Measurements from ENCODE around the gene GALNTL6. TPM values are rescaled to one million over a fixed set of nuclear protein-coding genes. Genes with fewer than 3 reads are reported as not detected.
"Not testable (repeated sequence)": the region's sequence is repeated elsewhere in the genome, so short reads cannot be mapped to it uniquely, and the experiment has no call there.

GALNTL6 gene
- total RNA-seq, 2 donors from 2014 or later = not detected

DNA sequence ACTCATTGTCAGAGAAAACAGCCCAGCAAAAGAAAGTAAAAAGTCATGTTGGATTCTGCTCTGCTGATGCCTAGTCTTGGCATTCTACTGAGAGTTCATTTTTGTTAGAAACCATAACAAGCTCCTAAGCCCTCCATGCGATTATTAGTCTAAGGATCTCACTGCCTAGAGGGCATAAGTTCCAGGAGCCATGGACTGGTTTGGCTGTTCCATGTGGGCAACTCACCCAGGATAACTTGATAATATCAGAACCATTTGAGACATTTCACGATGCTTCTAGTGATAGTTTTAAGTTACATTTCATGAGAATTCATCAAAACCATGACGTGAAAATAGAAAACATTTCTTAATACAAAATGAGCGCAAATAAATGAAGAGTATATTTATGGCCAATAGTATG, 978.6 kb downstream of the GALNTL6 start:
- H3K4me3 Mint-ChIP-seq = no peak overlapping the region
- H3K27me3 Mint-ChIP-seq (ENCODE audit: low read depth) = no peaks in the 10 kb centered on the region
- DNase-seq (no peak), ATAC-seq (replicated peaks in 1 of 2) (no peak)
- H3K36me3 Mint-ChIP-seq (ENCODE audit: insufficient read depth in 2 of 2) = no peaks in the 10 kb centered on the region
- H3K4me1 Mint-ChIP-seq (ENCODE audit: low read depth) = no peaks in the 10 kb centered on the region
- H3K9me3 Mint-ChIP-seq = peaks cover 0 to 2% of the 10 kb centered on the region in 2 donors
- no peak overlapping the region for H3K27ac Mint-ChIP-seq

DNA sequence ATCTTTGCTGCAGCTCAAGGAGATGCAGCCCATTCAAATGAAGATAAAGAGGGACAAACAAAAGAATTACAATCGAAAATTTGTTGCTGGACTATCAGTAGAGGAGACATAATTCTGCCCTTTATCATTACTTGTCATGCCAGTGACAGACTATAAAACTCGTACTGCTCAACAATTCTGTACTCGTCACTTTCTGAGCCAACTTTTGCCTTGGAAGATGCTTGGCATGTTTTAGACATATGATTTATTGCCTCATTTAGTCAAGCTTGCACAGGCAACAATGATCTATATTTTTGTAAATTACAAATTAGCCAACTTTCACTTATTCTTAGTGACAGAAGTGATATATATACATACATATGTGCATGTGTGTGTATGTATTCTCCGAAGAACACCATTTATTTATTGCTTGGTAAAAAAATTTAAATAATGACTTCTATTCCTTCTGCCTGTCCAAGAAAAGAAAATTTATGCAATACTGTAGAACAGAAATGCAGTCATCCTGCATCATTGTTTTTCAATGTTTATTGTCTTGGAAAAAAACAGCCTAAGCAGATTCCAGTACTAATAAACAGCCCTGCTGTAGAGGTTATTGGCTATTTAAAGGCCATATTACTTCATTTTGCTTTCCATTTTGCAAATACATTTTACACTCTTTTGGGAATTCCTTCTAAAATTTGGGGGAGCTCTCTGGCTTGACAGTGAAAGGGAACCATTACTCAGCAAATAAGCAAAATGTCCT, 980.5 kb downstream of the GALNTL6 start:
- no peaks in the 10 kb centered on the region for H3K4me1 Mint-ChIP-seq (ENCODE audit: low read depth)
- no peak for DNase-seq
- H3K9me3 Mint-ChIP-seq = peaks cover 0 to 2% of the 10 kb centered on the region in 2 donors

DNA sequence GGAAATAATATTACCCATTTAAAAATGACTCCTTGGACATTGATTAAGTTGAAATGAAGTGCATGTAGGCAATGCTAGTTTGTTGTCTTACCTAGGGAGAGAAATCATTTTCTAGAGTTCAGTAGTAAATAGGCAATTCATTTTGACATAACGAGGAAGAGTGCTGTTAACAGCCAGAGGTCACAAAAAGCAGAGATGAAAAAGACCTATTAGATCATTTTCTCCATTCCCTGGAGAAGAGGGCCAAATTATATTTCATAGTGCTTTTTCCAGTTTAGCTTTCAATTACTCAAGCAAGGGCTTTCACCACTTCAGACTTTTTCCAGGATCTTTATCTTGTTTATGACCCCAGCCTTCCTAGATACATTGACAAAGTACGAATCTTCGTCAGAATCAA, 981.1 kb downstream of the GALNTL6 start:
- no peak for ATAC-seq (replicated peaks in 1 of 2)
- DNase-seq = no peak
- Mint-ChIP-seq H3K27me3 (ENCODE audit: low read depth) (no peaks in the 10 kb centered on the region), H3K36me3 (ENCODE audit: insufficient read depth in 2 of 2) (no peaks in the 10 kb centered on the region), H3K4me1 (ENCODE audit: low read depth) (no peaks in the 10 kb centered on the region), H3K9me3 (peaks cover 0 to 2% of the 10 kb centered on the region in 2 donors), H3K27ac (no peak overlapping the region), H3K4me3 (no peak overlapping the region)

More for the DNA sequence above, 980.5 kb downstream of the GALNTL6 start:
- no peaks in the 10 kb centered on the region for H3K36me3 Mint-ChIP-seq (ENCODE audit: insufficient read depth in 2 of 2)
- ATAC-seq (replicated peaks in 1 of 2) = no peak
- H3K27me3 Mint-ChIP-seq (ENCODE audit: low read depth) = no peaks in the 10 kb centered on the region
- H3K27ac Mint-ChIP-seq = no peak overlapping the region
- H3K4me3 Mint-ChIP-seq = no peak overlapping the region

DNA sequence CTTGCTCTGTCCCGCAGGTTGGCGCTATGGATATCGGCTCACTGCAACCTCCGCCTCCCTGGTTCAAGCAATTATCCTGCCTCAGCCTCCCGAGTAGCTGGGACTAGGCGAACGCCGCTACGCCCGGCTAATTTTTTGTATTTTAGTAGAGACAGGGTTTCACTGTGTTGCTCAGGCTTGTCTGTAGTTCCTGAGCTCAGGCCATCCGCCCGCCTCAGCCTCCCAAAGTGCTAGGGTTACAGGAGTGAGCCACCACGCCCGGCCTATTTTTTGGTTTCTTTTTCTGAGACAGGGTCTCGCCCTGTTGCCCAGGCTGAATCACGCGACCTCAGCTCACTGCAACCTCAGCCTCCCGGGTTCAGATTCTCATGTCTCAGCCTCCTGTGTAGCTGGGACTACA, 984.1 kb downstream of the GALNTL6 start:
- H3K27me3 Mint-ChIP-seq (ENCODE audit: low read depth); H3K4me3 Mint-ChIP-seq; H3K4me1 Mint-ChIP-seq (ENCODE audit: low read depth); H3K36me3 Mint-ChIP-seq (ENCODE audit: insufficient read depth in 2 of 2); H3K9me3 Mint-ChIP-seq; DNase-seq; H3K27ac Mint-ChIP-seq; ATAC-seq (replicated peaks in 1 of 2): not testable (repeated sequence)

DNA sequence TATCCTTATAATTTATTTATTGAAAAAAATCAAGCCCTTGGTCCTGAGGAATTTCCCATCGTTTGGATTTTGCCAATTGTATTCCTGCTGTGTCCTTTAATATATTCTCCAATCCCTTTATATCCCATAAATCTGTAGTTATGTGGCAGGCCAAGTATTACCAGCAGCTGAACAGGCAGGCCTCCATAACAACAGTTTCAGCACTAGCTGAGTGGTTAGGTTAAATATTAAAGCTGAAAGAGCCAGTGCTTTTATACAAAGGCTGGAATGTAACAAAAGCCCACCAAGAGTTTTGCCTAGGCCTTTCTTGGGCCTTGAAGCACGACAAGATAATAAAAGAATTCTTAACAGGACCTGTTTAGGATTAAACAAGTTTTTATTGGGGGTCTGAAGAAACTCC, 988.8 kb downstream of the GALNTL6 start:
- no peak for ATAC-seq (replicated peaks in 1 of 2)
- H3K4me3 Mint-ChIP-seq = no peak overlapping the region
- no peaks in the 10 kb centered on the region for H3K36me3 Mint-ChIP-seq (ENCODE audit: insufficient read depth in 2 of 2)
- H3K9me3 Mint-ChIP-seq = no peaks in the 10 kb centered on the region
- DNase-seq = no peak
- H3K4me1 Mint-ChIP-seq (ENCODE audit: low read depth) = no peaks in the 10 kb centered on the region
- H3K27ac Mint-ChIP-seq = no peak overlapping the region
- H3K27me3 Mint-ChIP-seq (ENCODE audit: low read depth) = no peaks in the 10 kb centered on the region

DNA sequence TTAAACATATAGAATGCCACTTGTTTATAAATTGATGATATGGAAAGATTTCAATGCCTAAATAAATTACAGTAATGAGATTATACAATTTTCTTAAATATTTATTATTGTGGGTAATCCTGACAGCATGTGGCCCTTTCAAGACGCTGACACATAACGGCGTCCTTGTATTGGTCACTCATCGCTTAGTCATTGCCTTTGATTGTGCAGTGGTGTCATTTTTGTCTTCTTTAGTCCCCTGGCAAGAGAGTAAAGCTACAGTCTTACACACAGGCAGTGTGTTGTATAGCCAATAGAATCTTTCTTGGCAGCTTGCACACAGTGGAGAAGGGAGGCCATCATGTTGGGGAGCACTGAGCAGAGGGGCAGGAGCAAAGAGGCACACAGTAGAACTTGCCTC, 993.6 kb downstream of the GALNTL6 start:
- Mint-ChIP-seq H3K9me3 (no peaks in the 10 kb centered on the region), H3K4me3 (no peak overlapping the region)

DNA sequence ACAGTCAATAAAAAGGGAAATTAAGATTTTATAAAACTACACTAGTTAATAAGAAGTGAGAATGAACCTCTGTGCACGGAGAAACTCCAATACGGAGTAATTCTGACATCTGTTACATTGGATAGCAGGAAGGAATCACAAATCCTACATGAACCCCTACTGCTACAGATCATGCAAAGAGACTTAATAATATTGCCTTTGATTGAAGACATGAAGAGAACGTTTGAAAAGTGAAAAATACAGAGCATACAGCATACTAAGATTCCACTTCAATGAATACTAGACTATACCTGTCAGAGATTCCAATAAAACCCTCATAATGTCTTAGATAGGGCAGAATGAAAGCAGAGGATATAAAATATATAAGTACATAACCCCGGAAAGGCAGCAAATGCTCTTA, 995.0 kb downstream of the GALNTL6 start:
- no peak for DNase-seq
- no peaks in the 10 kb centered on the region for H3K27me3 Mint-ChIP-seq (ENCODE audit: low read depth)
- no peaks in the 10 kb centered on the region for H3K4me1 Mint-ChIP-seq (ENCODE audit: low read depth)
- ATAC-seq (replicated peaks in 1 of 2) = no peak
- H3K4me3 Mint-ChIP-seq = no peak overlapping the region
- H3K27ac Mint-ChIP-seq = no peak overlapping the region
- no peaks in the 10 kb centered on the region for H3K9me3 Mint-ChIP-seq
- H3K36me3 Mint-ChIP-seq (ENCODE audit: insufficient read depth in 2 of 2) = no peaks in the 10 kb centered on the region

More for the DNA sequence above, 993.6 kb downstream of the GALNTL6 start:
- Mint-ChIP-seq H3K27ac (no peak overlapping the region), H3K27me3 (ENCODE audit: low read depth) (no peaks in the 10 kb centered on the region), H3K36me3 (ENCODE audit: insufficient read depth in 2 of 2) (no peaks in the 10 kb centered on the region), H3K4me1 (ENCODE audit: low read depth) (no peaks in the 10 kb centered on the region)
- no peak for DNase-seq
- no peak for ATAC-seq (replicated peaks in 1 of 2)

DNA sequence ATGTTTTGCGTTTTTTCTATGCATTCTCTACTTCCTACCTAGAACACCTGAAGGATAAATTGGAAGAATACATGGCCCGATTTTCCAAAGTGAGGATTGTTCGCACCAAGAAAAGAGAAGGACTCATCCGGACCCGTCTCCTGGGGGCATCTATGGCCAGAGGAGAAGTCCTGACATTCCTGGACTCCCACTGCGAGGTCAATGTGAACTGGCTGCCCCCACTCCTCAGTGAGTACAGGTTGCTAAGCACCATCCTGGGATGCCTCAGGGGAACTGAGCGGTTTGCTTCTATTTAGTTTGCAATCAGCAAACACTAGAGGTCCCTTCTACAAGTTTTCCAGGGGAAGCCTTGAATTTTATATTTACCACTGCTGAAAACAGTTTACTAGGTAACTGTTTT, 996.1 kb downstream of the GALNTL6 start:
- Mint-ChIP-seq H3K9me3 (no peaks in the 10 kb centered on the region), H3K27ac (no peak overlapping the region), H3K4me3 (no peak overlapping the region), H3K4me1 (ENCODE audit: low read depth) (no peaks in the 10 kb centered on the region), H3K27me3 (ENCODE audit: low read depth) (no peaks in the 10 kb centered on the region), H3K36me3 (ENCODE audit: insufficient read depth in 2 of 2) (no peaks in the 10 kb centered on the region)
- no peak for DNase-seq
- no peak for ATAC-seq (replicated peaks in 1 of 2)

DNA sequence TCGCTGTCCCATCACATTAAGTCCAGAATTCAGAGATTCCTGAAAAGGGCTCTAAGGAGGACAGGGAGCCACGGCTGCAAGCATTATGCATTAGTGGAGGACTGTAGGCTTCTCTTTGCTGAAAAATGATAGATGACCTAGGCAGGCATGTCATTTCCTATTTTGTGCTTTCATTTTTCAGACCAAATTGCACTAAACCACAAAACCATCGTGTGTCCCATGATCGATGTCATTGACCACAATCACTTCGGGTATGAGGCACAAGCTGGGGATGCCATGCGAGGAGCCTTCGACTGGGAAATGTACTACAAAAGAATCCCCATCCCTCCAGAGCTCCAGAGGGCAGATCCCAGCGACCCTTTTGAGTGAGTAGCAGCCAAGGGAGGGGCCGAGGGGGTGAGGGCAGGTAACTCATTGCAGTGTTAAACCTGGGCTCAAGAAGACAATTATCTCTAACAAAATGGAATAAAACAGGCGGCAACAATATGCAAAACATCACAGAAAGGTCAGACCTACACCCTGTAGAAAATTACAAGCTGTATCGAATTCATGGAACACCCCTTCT, 1000.2 kb downstream of the GALNTL6 start:
- no peaks in the 10 kb centered on the region for H3K9me3 Mint-ChIP-seq
- no peak overlapping the region for H3K27ac Mint-ChIP-seq
- no peaks in the 10 kb centered on the region for H3K4me1 Mint-ChIP-seq (ENCODE audit: low read depth)
- H3K36me3 Mint-ChIP-seq (ENCODE audit: insufficient read depth in 2 of 2) = no peaks in the 10 kb centered on the region
- DNase-seq (no peak), ATAC-seq (replicated peaks in 1 of 2) (no peak)
- H3K4me3 Mint-ChIP-seq = no peak overlapping the region
- no peaks in the 10 kb centered on the region for H3K27me3 Mint-ChIP-seq (ENCODE audit: low read depth)

DNA sequence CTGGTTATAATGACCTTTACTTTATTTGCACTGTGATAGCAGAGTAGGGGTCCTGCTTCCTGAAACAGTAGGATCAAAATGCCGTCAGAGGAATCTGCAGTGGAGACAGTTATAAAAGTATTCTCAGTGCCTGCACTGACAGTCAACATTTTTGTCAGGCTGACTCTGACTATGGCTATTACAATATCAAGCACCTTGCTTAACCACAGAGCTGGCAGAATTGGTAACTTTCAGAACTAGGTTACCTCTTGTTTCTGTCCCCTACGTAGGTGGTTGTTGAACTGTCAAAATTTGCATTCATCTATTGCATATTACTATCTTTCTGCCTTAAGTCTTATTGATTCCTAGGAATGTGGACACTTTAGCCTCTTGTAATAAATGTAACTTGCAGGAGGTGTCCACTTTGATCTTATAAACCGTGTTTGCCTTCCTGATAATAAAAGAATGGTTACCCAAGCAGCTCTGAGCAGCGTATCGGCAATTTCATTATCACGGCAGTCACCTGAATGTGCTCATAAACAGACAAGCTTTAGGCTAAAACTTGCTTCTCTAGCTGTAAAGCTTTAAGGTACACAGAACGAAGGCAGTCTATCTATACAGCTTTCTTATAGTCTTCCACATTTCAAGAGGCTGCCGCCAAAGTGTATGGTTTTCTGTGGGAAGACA, 1002.4 kb downstream of the GALNTL6 start:
- DNase-seq (no peak), ATAC-seq (replicated peaks in 1 of 2) (no peak)
- Mint-ChIP-seq H3K4me1 (ENCODE audit: low read depth) (no peaks in the 10 kb centered on the region), H3K27ac (no peak overlapping the region), H3K4me3 (no peak overlapping the region), H3K36me3 (ENCODE audit: insufficient read depth in 2 of 2) (no peaks in the 10 kb centered on the region), H3K9me3 (no peaks in the 10 kb centered on the region), H3K27me3 (ENCODE audit: low read depth) (no peaks in the 10 kb centered on the region)

DNA sequence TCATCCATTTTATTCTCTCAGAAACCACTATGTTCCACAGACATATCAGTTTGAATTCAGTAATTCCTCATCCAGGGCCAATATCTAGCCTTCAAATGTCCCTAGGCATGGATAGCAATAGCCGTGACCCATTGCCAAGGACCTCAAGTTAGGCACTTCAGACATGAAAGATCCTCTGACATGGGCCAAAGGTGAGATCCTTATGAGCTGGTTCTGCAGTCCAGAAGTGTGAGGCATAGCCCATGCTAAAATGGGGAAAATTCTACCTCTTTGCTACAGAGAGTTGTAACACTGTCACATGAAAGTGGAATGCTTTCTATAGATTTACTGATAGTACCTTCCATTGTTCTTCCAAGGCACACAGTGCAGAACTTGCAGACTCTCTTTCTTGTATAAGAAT, 1005.7 kb downstream of the GALNTL6 start:
- Mint-ChIP-seq H3K27ac (no peak overlapping the region), H3K36me3 (ENCODE audit: insufficient read depth in 2 of 2) (no peaks in the 10 kb centered on the region), H3K27me3 (ENCODE audit: low read depth) (no peaks in the 10 kb centered on the region), H3K9me3 (no peaks in the 10 kb centered on the region), H3K4me3 (no peak overlapping the region), H3K4me1 (ENCODE audit: low read depth) (no peaks in the 10 kb centered on the region)
- ATAC-seq (replicated peaks in 1 of 2) (no peak), DNase-seq (no peak)

DNA sequence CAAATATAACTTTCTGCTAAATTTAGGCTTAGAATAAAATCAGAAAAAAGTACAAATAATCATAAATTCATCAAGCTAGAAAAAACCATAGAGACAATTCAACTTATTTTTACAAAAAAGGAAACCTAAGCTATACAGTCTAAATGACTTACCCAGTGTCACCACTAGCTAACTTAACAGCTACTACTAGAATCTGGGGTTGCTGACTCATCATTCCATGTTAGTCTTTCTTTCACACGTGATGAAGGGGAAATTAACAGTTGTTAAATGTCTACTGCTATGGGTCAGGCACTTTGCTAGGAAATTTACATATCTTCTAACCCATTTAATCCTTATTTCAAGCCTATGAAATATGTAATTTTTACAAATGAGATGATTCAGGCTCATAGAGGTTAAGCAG, 1006.1 kb downstream of the GALNTL6 start:
- ATAC-seq (replicated peaks in 1 of 2) (no peak), DNase-seq (no peak)
- H3K4me1 Mint-ChIP-seq (ENCODE audit: low read depth) = no peaks in the 10 kb centered on the region
- H3K27me3 Mint-ChIP-seq (ENCODE audit: low read depth) = no peaks in the 10 kb centered on the region
- no peaks in the 10 kb centered on the region for H3K36me3 Mint-ChIP-seq (ENCODE audit: insufficient read depth in 2 of 2)
- H3K4me3 Mint-ChIP-seq = no peak overlapping the region
- H3K9me3 Mint-ChIP-seq = no peaks in the 10 kb centered on the region
- H3K27ac Mint-ChIP-seq = no peak overlapping the region

DNA sequence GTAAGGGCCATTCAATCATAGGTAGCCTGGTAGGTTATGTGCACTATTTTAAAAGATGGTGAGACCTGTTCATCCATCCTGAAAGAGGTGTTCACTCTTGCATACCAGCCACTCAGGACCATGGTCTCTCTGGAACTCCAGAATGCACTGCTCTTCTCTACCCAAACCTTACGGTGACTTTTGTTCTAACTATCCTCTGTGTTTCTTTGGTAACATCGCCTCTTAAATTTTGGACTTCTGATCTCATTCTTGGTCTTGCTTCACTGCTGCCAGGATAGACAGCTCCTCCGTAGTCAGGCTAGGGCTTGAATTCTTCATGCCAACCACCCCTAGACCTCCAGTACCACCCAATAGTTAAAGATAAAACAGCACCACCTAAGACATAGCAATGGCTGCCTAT, 1009.1 kb downstream of the GALNTL6 start:
- no peak for ATAC-seq (replicated peaks in 1 of 2)
- no peaks in the 10 kb centered on the region for H3K9me3 Mint-ChIP-seq

More for the DNA sequence above, 1009.1 kb downstream of the GALNTL6 start:
- Mint-ChIP-seq H3K36me3 (ENCODE audit: insufficient read depth in 2 of 2) (no peaks in the 10 kb centered on the region), H3K27ac (no peak overlapping the region), H3K27me3 (ENCODE audit: low read depth) (no peaks in the 10 kb centered on the region), H3K4me1 (ENCODE audit: low read depth) (no peaks in the 10 kb centered on the region), H3K4me3 (no peak overlapping the region)
- no peak for DNase-seq
